AG04450 (cell line): ENCODE measurements around the gene TMEM45B. TPM values are rescaled to one million over a fixed set of nuclear protein-coding genes. Genes with fewer than 3 reads are reported as not detected.

Source experiments
- CTCF ChIA-PET: fragments of 300-600, 350-600 bp; formaldehyde crosslinking; extraction: SDS; loops from one replicate; lab custom pipeline; 2022; ENCODE audit warnings: antibody characterized with exemption, inconsistent platforms; lab: Charles Lee
- POLR2A ChIA-PET: fragments of 350-600 bp; formaldehyde crosslinking; extraction: SDS; loops from one replicate; lab custom pipeline; 2021; ENCODE audit warnings: antibody characterized with exemption, inconsistent platforms; lab: Yijun Ruan, JAX
- DNase-seq: peaks from one replicate; pipeline ENCODE4 v3.0.0-alpha.2; 2011; ENCODE audit warnings: low read depth, low spot score
- H3K27ac ChIP-seq: one replicate; pipeline ENCODE4 v1.5.1; 2012; ENCODE audit warnings: low read depth, low read length, control low read depth
- H3K27me3 ChIP-seq: one replicate; pipeline ENCODE4 v1.6.0; 2012; ENCODE audit warnings: low read length; ENCODE audit not compliant: control insufficient read depth, insufficient read depth
- H3K4me3 ChIP-seq: 2 replicates; pipeline ENCODE4 v1.5.1; 2011; ENCODE audit warnings: mild to moderate bottlenecking, low read depth, low read length, control low read depth
- H3K9me3 ChIP-seq: 2 replicates; pipeline ENCODE4 v1.5.1; 2012; ENCODE audit warnings: low read length; ENCODE audit not compliant: control insufficient read depth, insufficient read depth
- polyA minus RNA-seq: library from RNA; depleted of rRNA, polyadenylated mRNA; stranded (reverse); fragments of >200 nt; gene quantifications from 2 replicates; pipeline ENCODE4 v1.2.3, GENCODE V29; 2011; rRNA and poly(A)+ RNA removed
- polyA plus RNA-seq: library from polyadenylated mRNA; depleted of rRNA; stranded (reverse); fragments of >200 nt; gene quantifications from 2 replicates; pipeline ENCODE4 v1.2.3, GENCODE V29; 2011; rRNA removed
- TF ChIP-seq, protein P1 (sequence below): IDR thresholded peaks from 2 replicates; pipeline ENCODE4 v1.5.1; 2011; ENCODE audit warnings: low read depth, low read length, control low read depth, inconsistent platforms

Gene TMEM45B
- polyA plus RNA-seq (not detected in 2 replicates), polyA minus RNA-seq (not detected in 2 replicates)

DNA sequence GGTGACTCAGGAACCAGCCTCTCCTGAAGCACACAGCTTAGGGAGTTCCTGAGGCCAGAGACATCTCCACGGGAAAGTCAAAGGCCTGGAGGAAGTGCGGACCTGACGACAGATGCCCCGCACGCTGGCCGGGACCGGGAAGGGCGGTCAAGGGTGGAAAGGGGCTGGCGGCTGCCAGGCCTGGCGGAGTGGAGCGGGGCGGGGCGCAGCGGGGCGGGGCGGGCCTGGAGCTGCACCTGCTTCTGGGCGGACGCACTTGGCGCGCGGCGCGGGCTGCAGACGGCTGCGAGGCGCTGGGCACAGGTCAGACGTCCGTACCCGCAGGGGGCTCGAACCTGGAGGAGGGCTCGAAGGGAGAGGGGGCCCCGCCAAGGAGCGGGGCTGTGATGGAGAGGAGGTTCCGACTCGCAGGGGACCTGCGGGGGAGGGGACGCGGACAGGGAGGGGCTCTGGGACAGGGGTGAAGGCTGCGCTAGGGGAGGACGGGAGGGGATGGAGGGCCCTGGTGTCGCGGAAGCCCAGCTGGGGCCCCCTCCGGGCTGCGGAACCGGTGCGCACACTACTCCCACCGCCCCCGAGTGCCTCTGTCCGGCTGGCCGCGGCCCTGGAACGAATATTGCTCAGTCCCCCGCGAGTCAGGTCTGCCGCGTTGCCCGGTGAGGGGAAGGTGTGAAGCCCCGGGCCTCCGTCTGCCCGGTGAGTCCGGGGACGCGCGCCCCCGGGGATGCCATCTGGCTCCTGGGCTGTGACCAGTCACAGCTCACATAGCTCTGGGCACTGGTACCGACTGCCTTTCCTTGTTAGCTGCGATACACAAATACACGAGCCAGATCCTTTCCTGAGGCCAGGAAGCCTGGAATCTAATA lies at the start of gene TMEM45B:
TSS of gene TMEM45B (plus strand) at position 253 of the 866 bp plus-strand sequence. CDS start 36,635 bp downstream, outside the sequence.
- H3K4me3 ChIP-seq, result no peak within 1 kb of the TSS
- POLR2A ChIA-PET, result no interaction called here
- peaks cover 14% of the 10 kb centered on the region for H3K9me3 ChIP-seq
- CTCF ChIA-PET, result no interaction called here
- H3K27ac ChIP-seq, result no peak within 1 kb of the TSS
- no peak for DNase-seq
- peaks cover 33% of the 10 kb centered on the region for H3K27me3 ChIP-seq
- TF ChIP-seq, protein P1, sequence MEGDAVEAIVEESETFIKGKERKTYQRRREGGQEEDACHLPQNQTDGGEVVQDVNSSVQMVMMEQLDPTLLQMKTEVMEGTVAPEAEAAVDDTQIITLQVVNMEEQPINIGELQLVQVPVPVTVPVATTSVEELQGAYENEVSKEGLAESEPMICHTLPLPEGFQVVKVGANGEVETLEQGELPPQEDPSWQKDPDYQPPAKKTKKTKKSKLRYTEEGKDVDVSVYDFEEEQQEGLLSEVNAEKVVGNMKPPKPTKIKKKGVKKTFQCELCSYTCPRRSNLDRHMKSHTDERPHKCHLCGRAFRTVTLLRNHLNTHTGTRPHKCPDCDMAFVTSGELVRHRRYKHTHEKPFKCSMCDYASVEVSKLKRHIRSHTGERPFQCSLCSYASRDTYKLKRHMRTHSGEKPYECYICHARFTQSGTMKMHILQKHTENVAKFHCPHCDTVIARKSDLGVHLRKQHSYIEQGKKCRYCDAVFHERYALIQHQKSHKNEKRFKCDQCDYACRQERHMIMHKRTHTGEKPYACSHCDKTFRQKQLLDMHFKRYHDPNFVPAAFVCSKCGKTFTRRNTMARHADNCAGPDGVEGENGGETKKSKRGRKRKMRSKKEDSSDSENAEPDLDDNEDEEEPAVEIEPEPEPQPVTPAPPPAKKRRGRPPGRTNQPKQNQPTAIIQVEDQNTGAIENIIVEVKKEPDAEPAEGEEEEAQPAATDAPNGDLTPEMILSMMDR, result no peak

DNA sequence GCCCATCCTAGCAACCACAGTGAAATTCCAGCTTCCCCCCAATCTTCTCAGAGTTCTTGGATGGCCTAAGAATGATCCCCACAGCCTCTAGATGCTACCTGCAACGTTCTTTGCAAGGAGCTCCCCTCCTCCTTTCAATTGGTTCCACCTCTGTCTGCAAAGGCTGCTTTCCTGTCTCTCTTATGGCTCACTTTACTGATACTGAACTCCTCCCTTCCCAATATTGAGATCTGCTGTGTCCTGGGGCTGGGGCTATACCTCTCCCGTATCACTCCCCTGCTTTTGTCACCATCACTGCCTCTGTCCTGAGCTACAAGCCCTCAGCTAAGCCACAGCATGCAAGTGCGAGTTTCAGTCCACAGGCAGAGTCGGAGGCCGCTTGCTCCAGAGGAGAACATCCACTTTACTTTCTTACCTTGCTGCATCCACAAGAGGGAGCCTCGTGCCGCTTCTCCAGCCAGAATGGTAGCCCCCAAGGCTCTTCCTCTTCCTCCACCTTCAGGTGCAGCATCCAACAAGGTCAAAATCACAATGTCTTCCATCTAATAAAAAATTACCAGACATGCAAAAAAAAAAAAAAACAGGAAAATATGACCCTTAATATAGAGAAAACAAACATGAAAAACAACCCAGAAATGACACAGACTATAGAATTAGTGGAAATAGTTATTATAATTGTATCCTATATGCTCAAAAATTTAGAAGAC lies 48.6 kb upstream of the TMEM45B start:
- Histone ChIP-seq H3K4me3 (no peak overlapping the region), H3K9me3 (no peaks in the 10 kb centered on the region), H3K27ac (no peak overlapping the region), H3K27me3 (no peaks in the 10 kb centered on the region)
- ChIA-PET CTCF (interaction anchor here (0.5 to 1.1 kb wide), 10 partner anchors 12 to 930 kb away, joined by 3 to 6 read pairs (median 4); no protein-coding TSS in a partner anchor), POLR2A (no interaction called here)
- no peak for DNase-seq
- TF ChIP-seq, protein P1, result peak; percentile 69

DNA sequence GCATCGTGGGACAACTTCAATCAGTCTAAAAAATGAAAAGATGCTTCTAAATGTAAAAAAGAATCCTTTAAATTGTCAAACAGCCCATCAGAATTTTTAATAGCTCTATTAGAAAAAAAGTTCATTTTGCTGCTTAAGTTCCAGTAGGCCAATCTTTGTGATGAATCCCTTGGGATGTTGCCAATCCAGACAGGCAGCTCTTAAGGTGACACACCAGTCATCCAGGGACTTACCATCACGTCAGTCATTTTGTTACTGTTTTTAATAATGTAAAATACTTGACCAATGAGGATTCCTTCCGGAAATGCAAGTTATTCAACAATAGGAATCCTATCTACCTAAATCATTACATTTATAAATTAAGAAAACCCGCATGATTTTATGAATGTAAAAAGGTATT lies 47.8 kb upstream of the TMEM45B start:
- ChIA-PET POLR2A (no interaction called here), CTCF (interaction anchor here (0.7 to 1.0 kb wide), 4 partner anchors 11 to 650 kb away, joined by 3 to 5 read pairs (median 3); no protein-coding TSS in a partner anchor)
- Histone ChIP-seq H3K4me3 (no peak overlapping the region), H3K27ac (no peak overlapping the region), H3K9me3 (no peaks in the 10 kb centered on the region), H3K27me3 (no peaks in the 10 kb centered on the region)
- DNase-seq, result no peak
- TF ChIP-seq, protein P1, result no peak

DNA sequence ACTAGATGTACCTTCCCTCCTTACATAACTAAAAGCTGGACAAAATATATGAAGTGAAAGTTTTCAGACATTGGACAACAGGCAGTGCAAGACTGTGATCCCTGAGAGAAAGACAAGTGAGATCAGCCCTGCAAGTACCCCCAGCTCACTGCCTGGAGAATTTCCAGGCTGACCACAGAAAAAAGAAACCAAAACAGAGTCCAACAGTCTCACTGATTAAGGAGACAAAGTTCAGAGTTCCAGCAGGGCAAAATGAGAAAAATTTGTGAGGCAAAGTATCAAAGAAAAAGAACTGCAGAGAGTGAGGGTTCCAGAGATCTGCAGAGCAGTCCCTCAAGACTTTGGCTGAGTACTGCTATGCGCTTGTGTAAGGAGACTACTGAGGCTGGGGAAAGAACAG lies 47.3 kb upstream of the TMEM45B start:
- DNase-seq, result no peak
- TF ChIP-seq, protein P1, result no peak
- Histone ChIP-seq H3K4me3 (no peak overlapping the region), H3K27ac (no peak overlapping the region), H3K27me3 (no peaks in the 10 kb centered on the region), H3K9me3 (no peaks in the 10 kb centered on the region)
- CTCF ChIA-PET, result interaction anchor here (0.7 to 1.0 kb wide), 4 partner anchors 11 to 650 kb away, joined by 3 to 5 read pairs (median 3); no protein-coding TSS in a partner anchor
- POLR2A ChIA-PET, result no interaction called here
